MV-4-11 (cell line): ENCODE data around the gene FN1.
A peak's percentile ranks its signal among the peaks of the same experiment; 100 is the strongest.
"Not testable (repeated sequence)": the region's sequence is repeated elsewhere in the genome, so short reads cannot be mapped to it uniquely, and the experiment has no call there.

Experiments used
- DNase-seq: peaks from one replicate; lab custom pipeline; 2025; lab: John Stamatoyannopoulos, UW

FN1 gene

DNA sequence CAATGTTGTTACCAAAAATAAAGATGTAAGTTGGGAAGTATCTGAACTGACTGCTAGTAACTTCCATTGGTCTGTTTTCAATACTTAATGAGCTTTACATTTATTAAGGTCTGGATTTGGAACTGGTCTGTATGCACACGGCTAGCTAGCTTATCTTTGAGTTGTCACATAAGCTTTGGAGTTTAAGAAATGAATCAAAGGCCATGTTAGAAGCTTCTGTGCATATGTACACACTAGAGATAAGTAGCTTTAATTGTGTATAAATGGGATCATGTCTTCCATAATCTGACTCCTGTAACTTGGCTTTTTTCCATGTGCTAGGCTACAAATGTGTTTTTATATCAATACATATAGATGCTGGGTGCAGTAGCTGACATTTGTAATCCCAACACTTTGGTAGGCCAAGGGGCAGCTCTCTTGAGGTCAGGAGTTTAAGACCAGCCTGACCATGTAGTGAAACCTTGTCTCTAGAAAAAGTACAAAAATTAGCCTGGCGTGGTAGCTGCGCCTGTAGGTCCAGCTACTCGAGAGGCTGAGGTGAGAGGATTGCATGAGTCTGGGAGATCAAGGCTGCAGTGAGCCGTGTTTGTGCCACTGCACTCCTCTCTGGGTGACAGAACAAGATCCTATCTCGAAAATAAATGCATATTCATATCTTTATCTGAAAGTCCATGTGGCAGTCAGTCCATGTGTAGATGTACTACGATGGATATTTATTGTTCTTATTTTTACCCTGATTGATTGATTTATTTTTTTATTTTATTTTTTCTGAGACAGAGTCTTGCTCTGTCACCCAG lies 96.8 kb downstream of the FN1 start:
- no peak for DNase-seq

DNA sequence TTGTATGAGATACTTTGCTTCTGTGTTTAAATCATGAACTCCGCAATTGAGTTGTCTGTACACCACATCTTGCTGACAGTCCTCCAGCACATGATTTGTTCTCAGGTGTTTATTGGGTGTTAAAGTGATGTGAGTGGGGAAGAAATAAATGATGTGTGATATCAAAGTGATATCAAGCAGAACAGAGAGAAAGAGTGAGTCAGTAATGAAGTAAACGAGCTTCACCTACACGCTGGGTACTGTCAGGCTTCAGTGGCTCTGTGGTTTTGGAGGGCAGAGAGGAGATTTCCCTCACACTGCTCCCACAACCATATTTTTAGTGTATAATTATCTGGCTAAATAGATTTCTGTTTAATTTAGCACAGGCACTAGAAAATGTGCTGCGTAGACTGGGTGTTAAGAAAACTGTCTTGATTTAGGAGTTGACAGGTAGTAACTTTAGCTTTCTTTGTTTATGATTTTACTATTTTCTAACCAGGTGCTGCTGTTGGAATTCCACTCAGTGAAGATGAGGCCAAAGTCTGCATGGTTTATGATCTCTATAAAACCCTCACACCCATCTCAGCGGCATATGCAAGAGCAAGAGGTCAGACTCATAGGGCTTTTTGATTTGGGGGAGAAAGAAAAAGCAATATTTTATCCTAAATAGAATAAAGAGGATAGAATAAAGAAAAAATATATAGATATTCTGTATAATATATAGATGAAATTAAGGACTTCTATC lies 102.8 kb downstream of the FN1 start:
- DNase-seq = no peak

DNA sequence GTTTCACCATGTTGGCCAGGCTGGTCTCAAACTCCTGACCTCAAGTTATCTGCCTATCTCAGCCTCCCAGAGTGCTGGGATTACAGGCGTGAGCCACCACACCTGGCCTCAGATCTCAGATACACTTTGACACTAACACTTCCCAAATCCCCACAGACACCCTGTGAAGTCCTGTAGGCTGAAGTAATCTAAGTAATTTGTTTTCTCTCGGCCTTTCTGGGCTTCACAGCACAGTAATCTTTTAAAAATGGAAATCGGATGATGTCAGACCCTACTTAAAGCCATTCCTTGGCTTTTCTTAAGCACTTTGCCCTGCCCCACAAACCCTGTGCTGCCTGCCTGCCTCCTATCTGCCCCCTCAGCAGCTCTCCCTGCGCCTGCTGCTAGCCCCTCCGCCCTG lies 107.8 kb downstream of the FN1 start:
- DNase-seq = no peak

DNA sequence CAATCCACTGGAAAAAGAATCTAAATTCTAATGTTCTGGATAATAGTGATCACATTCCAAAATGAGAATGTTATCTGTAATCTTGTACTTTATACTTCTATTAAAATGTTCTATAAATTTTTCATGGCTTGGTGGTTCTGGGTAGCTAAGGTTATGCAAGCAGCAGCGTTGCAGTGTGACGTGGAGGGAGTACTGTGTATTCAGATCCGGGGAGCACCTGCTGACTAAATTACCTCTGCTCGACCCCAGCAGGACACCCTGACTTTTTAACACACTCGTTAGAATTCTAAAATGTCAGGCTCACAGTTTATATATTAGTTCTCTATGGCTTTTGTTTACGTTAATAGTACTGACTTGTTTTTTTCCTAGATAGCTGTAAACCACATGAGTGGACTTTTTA lies 111.1 kb downstream of the FN1 start:
- DNase-seq = no peak

DNA sequence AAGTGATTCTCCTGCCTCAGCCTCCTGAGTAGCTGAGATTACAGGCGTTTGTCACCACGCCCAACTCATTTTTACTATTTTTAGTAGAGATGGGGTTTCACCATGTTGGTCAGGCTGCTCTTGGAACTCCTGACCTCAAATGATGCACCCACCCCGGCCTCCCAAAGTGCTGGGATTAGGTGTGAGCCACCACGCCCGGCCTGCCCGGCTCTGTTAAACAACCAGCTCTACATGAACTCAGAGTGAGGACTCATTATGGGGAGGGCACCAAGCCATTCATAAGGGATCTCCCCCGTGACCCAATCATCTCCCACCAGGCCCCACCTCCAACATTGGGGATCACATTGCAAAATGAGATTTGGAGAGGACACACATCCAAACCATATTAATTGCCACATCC lies 115.2 kb downstream of the FN1 start:
- no peak for DNase-seq

DNA sequence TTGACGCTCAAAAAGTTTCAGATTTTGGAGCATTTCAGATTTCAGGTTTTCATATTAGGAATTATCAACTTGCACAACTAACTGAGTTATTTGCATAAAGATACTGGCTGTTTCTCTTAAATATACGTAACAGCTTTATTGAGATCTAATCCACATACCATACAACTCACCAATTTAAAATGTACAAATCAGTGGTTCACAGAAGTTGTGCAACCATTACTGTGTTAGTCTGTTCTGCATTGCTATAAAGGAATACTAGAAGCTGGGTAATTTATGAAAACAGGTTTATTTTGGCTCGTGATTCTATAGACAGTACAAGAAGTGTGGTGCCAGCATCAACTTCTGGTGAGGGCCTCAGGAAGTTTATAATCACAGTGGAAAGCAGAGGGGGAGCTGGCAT lies 115.8 kb downstream of the FN1 start:
- no peak for DNase-seq

DNA sequence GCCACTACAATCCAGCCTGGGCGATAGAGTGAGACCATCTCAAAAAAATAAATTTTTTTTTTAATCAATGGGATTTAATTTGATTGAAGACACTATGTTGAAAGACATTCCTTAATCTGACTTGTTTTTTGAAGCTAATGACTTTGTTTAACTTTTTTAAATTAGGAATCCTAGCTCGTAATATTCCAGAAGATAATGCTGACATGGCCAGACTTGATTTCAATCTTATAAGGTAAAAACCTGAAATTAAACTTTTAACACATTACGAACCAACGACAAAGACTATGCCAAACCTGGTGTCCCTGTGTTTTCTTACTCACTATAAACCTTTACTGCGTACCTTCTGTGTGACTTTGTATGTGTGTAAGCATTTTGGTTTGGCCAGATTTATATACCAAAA lies 116.4 kb downstream of the FN1 start:
- DNase-seq = no peak

DNA sequence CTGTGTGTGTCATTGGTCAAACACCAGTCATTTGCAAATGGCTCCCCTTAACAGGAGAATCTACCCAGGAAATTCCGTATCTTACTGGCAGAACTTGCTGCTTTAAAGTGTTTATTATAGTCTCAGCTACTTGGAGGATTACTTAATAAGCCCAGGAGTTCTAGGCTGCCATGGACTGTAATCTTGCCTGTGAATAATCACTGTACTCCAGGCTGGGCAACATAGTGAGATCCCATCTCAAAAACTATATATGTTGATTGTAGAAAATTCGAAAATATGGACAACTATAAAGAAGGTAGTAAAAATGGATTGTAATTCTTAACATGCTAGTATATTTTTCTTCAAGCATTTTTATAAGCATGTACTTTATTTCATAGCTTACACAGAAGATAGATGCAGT lies 119.5 kb downstream of the FN1 start:
- DNase-seq = no peak

DNA sequence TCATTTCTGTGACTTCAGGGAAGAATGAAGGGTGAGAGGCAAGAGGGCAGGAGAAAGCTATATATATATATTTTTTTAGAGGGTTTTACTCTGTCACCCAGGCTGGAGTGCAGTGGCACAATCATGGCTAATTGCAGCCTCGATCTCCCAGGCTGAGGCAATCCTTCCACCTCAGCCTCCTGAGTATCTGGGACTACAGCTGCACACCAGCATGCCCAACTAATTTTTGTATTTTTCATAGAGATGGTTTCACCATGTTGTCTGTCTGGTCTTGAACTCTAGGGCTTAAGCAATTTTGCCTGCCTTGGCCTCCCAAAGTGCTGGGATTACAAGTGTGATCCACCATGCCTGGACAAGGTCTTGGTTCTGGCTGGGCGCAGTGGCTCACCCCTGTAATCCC lies 120.6 kb downstream of the FN1 start:
- DNase-seq = no peak

DNA sequence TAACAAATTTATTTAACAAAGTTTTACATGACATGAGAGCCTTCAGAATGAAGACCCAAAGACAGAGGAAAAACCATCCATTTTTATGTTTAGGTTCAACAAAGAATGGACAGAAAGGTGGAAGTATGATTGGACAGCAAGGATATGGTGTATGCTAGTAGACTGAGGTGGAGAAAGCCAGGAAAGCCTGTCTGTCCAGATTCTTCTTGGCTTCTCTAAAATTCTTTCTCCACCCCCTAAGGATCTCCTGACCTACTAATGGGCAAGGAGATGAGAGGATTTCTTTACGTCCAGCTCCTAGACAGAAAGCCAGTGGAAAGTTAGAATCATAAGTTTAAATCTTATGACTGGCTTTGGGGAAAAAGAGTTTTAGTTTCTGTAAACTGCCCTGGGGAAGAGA lies 121.0 kb downstream of the FN1 start:
- DNase-seq = no peak

DNA sequence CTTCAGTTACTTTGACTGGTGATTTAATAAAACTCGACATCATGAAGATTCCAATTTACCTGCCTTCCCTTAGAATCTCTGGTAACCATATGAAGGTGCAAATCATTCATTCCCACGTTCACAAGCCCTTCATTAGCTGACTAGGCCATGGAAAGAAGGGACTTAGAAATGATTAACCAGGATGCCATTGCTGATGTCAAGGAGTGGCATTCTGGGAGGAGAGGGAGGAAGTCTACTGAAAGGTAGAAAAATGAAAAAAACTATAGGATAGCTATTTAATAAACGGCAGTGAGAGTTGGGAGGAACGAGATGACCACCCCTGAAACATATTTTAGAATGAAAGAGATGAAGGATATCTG lies 122.6 kb downstream of the FN1 start:
- no peak for DNase-seq

DNA sequence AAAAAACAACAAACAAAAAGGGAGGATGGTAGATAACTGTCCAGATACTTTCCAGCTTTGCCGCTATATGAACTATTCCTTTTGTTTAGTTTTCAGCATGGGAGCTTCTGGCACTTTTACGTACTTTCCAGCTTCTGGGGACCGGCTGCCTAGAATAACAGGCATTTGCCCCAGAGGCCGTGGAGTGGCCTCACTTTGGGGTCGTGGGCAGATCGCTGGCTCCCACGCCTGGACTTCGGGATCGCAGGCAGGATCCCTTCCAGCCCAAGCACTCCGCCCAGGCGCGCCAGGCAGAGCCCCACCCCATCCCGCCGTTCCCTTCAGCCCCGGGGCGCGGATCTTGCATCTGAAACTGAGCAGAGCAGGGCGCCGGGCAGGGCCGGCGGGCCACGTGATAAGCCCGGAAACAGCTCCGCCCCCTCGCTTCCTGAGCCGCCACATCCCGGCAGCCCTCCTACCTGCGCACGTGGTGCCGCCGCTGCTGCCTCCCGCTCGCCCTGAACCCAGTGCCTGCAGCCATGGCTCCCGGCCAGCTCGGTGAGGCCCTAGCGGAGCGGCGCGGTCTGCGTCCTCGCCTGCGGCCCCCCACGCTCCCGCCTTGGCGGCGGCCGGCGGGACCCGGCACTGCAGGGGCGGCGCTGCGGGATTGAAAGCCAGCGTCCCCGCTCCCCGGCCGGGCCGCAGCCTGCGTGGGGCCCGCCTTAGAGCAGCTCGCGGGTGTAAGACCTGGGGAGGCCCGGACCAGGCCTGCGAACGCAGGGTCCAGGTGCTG lies 124.1 kb downstream of the FN1 start, which contains the start of gene ATIC:
Gene ATIC, plus strand, starts transcription at position 435 of the 772 bp plus-strand sequence. Its CDS starts 84 bp downstream, at position 519.
- DNase-seq = peak; percentile 91

DNA sequence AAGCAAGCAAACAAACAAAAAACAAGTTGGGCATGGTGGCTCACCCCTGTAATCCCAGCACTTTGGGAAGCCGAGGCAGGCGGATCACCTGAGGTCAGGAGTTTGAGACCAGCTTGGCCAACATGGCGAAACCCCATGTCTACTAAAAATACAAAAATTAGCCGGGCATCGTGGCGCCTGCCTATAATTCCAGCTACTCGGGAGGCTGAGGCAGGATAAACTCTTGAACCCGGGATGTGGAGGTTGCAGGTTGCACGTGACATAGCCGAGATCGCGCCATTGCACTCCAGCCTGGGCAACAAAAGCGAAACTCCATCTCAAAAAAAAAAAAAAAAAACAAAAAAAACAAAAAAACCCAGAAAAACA lies 124.6 kb downstream of the FN1 start:
- not testable (repeated sequence) for DNase-seq
